ENCODE results near the gene DEPP1.

The DEPP1 gene

GRCh38 chr10:44966129-44966815 is 12.3 kb downstream of the DEPP1 start:
- DNase-seq (ENCODE audit: low read depth) = no peak

DNA sequence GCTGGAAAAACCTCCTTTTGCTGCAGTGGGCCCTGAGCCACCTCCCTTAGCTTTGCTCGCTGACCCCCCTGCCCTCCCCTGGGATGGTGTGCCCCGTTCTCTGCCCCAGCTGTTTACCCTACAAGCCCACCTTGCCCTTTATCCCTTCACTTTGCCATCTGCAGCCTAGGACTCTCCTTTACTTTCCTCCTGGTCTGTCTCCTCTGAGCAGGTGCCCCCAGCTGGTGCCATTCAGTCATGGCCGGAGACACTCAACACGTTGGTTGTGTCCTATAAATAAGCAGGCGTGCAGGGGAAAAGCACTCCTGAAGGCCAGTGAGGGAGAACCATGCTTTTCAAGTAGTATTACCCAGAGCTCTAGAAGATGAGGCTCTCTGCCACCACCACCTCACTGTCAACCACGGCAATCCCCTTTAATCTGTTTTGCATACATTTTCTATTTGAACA is 12.9 kb downstream of the DEPP1 start:
- no peak for DNase-seq (ENCODE audit: low read depth)

GRCh38 chr10:44965104-44965503 is 13.5 kb downstream of the DEPP1 start:
- no peak for DNase-seq (ENCODE audit: low read depth)

DNA sequence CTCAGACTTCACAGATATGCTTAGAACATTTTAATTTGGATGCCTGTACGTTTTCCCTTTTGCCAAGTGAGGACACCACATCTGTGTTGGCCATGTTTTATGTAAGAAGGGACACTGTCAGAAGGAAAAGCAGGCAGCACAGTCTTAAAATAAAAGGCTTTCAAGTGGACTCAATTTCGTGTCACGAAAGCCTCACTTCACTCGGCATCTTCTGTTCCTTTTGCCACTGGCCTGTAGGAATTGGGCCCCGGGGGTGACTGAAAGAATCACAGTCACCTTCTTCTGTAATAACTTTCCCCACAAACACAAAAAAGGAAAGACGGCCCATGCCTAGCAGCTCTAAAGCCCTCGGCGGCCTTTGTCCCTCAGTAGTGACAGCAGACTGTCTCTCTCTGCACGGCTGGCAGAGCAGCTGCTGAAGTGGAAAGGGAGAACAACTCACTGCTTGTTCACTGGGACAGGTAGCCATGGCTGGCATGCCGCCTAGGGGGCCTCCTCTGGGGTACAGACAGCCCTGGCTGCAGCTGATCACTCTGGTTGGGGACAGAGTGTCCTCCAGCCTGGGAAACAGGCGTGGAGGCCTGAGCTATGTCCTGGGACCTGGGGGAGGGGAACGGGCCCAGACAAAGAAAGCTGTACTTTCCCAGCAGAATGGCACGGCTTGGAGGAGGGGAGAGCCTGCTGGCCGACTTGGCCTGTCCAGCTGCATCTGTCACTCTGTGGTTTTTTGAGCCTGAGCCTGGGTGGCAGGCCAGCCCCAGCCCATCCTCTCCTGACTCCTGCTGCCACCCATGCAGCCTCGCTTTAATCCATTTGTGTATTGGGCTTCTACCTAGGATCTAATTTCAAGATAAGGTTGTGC is 14.6 kb downstream of the DEPP1 start:
- DNase-seq (ENCODE audit: low read depth) = no peak

DNA sequence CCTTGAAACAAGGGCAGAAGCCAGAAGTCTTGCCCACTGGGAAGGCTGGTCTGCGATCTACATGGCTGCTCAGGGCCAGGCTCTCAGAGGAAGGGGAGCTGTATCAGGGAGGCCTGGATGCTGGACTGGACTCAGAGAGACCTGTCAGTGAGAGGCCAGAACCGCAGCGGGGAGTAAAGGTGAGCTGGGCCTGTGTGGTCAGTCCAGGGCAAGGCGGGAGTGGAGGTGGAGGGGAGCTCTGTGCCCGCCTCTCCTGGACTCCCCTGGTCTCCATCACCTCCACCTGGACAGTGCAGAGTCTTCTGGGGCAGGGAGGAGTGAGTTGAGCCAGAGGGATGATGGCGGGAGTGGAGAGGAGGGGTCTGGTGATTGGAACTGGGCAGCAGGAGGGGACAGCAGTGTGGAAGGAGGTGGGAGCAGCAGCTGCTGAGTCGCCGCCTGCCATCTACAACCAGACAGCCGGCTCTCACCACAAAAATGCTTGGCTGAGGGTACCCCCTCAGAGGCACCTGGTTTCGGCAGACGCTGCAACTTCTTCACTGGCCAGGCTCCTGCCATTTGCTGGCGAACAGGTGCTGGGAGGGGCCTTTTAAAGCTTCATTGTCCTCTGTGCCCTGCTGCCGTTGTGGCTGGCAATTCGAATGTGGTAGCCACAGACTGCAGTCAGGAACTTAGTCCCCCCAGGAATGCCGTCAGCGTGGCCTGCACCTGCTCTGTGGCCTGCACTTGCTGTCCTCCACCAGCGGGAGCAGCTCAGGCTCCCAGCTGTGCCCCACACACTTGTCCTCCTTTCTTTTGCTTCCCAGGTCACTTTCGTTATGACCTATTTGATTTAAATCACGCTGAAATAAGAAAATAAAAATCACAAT is 15.5 kb downstream of the DEPP1 start:
- DNase-seq (ENCODE audit: low read depth) = no peak

DNA sequence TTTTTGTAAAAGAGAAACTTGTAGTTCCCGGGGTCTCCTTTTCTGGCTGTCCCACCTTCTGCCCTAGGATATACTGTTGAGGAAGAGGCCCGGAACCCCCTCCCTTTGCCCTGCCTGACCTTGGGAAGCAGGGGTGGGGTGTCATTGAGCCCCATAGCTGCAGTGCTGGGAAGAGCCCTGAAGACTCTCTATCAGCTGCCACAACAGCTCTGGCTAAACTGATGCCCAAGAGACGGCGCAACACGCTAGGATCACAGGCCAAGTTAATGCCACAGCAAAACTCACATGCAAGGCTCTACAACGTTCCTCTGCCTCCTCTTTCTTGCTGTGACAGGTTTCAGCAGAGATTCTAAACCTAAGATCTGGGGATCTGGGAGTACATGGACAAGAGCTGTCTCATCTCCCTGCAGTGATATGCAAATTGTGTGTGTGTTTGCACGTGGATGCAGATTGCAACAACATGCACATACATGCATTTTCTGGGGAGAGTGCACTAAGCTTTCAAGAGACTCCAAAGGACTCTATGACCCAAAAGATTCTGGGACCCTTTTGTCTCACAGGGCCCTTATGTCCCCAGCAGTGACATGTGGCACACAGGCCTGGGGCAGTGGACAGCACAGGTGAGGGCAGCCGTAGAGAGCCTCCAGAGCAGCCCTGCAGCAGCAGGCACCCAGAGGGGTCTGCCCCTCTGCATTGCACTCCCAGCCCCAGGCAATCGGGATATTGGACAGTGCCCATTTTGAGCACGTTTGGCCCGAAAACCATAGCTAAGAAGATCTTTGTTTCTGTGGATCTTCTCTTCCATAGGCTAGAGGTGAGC is 16.5 kb downstream of the DEPP1 start:
- no peak for DNase-seq (ENCODE audit: low read depth)

DNA sequence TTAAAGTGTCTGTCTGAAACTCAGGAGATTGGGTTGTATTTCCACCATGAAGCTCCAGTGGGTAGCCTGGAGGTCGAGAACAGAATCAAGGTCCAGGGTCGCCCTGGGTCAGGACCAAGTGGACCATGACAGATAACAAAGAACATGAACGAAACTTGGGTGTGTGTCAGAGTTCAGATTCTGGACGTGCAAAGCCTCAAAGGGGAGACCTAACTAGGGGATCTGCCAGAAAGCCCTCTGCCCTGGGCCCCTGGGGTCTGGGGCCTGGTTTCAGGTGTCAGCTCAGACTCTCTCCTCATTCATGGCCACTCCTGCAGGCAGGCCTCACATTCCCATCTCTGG is 17.4 kb downstream of the DEPP1 start:
- no peak for DNase-seq (ENCODE audit: low read depth)

DNA sequence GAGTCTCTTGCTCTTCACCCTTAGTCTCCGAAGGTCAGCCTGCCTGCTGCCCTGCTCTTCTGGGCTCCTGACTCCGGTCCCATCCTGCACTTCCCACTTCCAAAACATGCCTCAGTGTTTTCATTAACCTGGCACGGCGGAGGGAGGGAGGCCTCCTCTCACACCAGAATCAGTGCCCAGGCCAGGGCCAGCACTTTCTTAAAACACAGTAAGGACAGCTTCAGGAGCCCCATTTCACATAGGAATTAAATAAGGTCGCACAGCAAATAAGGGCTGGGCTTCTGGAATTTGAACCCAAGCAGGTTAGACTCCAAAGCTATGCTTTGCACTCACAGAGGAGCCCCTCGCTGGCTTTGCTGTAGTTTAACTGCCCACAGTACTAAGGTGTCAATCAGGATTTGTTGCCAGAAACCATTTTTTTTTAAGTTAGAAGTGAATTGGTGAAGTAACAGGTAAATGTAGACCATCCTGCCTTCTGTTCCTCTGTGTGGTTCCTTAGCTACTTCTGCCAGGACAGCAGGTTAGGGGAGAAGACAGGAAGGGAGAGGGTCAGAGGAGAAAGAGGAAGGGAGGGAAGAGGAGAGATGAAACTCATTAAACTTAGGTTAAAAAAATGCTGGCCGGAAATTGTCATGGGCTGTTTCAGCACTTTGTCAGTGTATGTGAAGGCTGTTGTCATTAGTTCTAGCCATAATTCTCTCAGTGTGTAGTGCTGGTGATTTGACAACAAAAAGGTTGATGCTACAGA is 18.0 kb downstream of the DEPP1 start:
- DNase-seq (ENCODE audit: low read depth) = no peak

GRCh38 chr10:44960088-44960460 is 18.5 kb downstream of the DEPP1 start:
- DNase-seq (ENCODE audit: low read depth) = no peak

- peak; percentile 86 for DNase-seq (ENCODE audit: low read depth)
Measured at GRCh38 chr10:44959247-44960087, 19.1 kb downstream of the DEPP1 start, which contains the start of gene RASSF4. Gene RASSF4 (plus strand): TSS chr10:44959802. CDS start chr10:44970203, 10,401 bp downstream.

- DNase-seq (ENCODE audit: low read depth) = no peak
Measured at GRCh38 chr10:44958898-44959246, 19.7 kb downstream of the DEPP1 start.

DNA sequence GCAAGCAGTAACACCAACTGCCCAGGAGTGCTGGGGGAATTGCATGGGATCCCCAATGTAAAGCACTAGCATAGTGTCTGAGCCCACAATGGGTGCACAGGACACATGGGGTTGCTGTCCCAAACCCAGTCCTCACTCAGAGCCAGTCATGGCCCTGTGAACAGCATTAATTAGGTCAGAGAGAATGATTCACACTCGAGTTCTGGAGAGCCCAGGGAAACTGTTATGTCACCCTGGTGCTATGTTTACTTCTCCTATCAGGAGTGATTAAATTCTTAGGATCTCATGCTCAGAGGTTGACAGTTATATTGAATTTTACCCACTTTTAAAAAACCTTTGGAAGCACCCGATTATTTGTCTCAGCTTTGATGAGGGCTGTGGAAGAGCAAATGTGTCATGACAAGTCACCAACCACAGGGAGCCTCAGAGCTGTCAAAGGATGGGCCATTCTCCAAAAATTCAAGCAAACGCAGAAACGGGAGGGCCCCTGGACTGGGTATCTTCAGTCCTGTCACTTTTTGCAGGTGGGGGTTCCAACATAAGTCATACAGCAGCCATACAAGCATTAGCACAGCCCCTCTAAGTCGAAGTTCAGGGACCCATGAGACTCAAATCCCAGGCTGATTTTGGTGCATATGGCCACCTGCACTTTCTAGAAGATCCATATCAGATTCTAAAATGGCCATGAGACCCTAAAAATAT is 20.3 kb downstream of the DEPP1 start:
- DNase-seq (ENCODE audit: low read depth) = no peak

DNA sequence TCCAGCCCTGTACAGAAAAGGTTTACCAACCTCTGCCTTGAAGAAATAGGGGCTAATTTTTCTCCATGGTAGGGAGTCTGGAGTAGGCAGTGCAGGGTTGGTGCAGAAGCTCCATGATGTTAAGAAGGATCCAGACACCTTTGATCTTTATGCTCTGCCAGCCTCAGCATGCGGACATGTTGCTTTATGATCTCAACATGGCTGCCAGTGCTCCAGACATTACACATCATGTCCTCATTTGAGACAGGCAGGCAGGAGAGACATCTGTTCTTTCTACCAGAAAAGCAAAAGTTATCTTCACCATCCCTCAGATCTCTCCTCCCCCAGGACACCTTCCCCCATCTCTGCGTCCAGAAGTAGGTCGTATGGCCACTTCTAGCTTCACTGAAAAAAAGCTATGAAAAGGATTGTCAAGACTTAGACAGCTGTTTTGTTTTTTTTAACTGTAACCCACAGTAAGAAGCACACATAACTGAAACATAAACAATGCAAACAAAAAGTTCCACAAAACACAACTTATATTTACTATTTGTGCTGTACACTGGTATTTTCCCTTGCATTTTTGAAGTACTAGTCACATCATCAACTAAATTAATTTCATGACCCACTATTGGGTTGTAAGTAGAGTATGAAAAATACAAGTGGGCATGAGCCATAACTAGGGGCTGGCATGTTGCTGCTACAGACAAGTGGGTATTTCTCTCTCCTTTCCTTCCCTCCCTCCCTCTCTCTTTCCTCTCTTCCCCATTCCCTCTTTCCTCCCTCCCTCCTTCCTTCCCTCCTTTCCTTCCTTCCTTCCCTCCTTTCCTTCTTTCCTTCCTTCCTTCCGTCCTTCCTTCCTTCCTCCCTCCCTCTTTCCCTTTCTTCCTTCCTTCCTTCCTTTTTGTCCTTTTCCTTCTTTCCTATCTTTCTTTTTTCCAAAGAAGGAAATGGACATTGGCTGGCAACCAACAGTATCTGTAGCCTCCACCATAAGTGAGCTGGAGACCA is 21.6 kb downstream of the DEPP1 start:
- DNase-seq (ENCODE audit: low read depth) = no peak

GRCh38 chr10:44956226-44956625 is 22.4 kb downstream of the DEPP1 start:
- DNase-seq (ENCODE audit: low read depth) = no peak

DNA sequence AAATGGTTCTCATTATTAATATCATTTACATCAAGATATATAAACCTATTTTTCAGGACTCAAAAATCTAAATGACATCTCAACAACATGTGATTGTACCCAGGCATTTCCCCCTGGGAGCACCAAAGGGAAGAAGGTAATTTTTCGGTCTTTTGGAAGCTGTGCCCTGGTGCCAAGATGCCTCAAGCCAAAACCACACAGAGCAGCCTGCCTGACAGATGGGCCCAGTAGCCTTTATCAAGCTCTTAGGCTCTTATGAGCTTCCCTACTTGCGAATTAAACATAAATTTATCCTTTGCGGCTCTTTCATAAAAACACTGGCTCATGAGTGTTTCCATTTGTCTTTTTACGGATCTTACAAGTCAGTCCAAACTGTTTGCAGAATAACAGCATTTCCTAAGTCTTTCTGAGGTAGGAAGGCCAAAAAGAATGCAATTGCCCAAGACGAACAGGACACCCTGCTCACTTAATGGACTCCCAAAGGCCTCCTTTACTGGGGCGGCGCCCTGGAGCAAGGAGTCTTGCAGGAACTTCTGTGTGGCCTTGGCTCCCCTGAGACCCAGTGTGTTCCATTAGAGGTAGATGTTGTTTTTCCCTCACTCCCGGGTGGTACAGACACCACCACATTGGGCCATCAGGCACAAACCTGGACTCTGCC is 23.1 kb downstream of the DEPP1 start:
- DNase-seq (ENCODE audit: low read depth) = no peak

GRCh38 chr10:44954962-44955361 is 23.6 kb downstream of the DEPP1 start:
- DNase-seq (ENCODE audit: low read depth) = no peak

GRCh38 chr10:44954042-44954441 is 24.6 kb downstream of the DEPP1 start:
- DNase-seq (ENCODE audit: low read depth) = no peak

GRCh38 chr10:44952779-44953231 is 25.8 kb downstream of the DEPP1 start:
- DNase-seq (ENCODE audit: low read depth) = no peak

Data from activated T-helper 9 cell treated with anti-CD3 and anti-CD28 coated beads, Interleukin-2, amount 50 U/mL, for 16 hours (primary cell).